ENCODE measurements around the gene SMC1A.
A peak's percentile ranks its signal among the peaks of the same experiment; 100 is the strongest.
"Not testable (repeated sequence)": the region's sequence is repeated elsewhere in the genome, so short reads cannot be mapped to it uniquely, and the experiment has no call there.

SMC1A gene

DNA sequence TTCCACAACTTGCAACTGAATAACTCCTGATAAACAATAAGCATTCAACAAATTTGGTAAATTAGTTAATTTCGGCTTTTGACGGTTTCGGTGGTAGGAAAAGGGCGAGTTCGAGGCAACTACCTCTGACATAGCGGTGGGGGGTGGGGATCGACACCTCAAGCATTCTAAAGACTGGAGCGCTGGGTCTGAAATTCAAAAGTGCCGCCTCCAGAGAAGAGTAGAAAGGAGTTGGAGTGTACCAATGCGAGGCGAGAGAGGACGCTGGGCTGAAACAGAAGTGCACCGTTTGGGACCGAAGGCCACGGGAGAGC lies 725 bp downstream of the SMC1A start:
- no peak for DNase-seq (ENCODE audit: low spot score)

DNA sequence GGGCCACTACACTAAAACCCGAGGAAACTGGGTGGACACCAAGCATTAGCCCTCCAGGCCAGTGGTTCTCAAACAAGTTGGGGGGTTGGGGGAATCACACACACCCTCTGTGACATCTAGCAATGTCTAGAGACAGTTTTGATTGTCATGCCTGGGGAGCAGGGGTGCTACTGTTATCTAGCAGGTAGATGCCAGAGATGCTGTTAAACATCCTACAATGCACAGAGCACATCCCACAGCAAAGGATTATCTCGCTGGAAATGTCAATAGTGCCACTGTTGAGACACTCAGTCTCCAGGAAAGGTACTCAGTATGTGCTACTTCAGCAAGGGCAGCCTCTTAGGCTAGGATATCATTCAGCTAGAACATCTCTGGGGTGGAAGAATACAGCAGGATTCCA lies 1.3 kb downstream of the SMC1A start:
- no peak for DNase-seq (ENCODE audit: low spot score)

DNA sequence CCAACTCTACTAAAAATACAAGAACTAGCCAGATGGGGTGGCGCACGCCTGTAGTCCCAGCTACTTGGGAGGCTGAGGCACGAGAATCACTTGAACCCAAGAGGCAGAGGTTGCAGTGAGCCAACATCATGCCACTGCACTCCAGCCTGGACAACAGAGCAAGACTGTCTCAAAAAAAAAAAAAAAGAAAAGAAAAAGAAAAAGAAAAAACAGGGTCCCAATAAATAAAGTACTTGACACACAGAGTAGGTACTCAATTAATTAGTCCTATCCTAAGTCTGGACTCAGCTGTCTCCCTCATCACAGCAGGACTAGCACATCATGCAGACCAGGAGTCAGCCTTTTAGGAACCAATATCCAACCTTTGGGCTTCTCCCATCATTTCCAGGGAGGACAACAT lies 2.1 kb downstream of the SMC1A start:
- DNase-seq (ENCODE audit: low spot score), result not testable (repeated sequence)

DNA sequence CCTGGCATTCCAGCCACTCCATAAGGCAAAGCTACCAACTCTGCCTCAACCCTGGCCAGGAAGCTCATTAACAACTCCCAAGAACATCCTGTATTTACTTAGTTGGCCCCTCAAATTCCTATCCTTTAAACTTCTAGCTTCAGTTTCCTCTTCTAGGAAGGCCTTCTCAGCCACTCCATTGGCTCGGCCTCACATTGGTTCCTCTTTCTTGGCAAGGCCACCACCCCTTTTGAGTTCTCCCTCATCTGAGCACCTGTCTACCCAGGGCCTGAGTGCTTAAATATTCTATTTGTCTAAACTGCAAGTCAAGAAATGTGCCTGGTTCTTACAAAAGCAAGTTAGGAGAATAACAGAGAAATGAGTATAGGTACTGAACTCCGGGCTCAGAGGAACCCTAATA lies 10.0 kb downstream of the SMC1A start:
- DNase-seq (ENCODE audit: low spot score), result no peak

DNA sequence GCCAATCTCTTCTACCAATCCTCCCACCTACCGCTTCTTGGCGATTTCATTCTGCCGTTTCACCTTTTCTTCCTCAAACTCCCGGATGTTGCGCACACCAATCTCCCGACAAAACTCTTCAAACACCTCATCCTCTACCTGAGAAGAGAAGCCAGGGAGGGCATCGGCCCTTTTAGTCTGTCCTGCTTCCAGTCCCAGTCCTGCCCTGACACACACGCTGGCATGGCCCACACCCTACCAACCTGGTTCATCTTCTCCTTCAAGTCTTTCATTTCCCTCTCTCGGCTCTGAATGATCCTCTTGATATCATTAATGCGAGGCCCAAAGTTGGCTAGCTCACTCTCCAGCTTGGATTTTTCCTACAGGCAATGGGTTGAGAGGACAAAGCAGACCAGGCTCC lies 18.9 kb downstream of the SMC1A start:
- no peak for DNase-seq (ENCODE audit: low spot score)

DNA sequence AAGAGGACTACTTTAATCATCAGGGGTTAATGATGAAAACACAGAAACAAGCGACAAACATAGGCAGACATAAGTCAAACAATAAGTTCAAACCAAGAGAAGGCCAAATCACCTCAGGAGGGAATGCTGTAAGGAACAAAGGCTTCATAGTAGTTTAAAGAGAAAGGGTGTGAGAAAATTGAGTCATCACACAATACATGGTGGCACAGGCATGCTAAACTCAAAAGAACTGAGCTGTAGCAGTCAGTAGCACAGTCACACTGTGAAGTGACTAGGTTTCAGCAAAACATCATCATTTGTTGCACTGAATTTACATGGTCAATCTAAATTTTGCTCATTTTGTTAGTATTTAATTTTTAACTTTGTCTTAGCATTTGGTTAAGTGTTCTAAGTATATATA lies 24.2 kb downstream of the SMC1A start:
- DNase-seq (ENCODE audit: low spot score), result no peak

DNA sequence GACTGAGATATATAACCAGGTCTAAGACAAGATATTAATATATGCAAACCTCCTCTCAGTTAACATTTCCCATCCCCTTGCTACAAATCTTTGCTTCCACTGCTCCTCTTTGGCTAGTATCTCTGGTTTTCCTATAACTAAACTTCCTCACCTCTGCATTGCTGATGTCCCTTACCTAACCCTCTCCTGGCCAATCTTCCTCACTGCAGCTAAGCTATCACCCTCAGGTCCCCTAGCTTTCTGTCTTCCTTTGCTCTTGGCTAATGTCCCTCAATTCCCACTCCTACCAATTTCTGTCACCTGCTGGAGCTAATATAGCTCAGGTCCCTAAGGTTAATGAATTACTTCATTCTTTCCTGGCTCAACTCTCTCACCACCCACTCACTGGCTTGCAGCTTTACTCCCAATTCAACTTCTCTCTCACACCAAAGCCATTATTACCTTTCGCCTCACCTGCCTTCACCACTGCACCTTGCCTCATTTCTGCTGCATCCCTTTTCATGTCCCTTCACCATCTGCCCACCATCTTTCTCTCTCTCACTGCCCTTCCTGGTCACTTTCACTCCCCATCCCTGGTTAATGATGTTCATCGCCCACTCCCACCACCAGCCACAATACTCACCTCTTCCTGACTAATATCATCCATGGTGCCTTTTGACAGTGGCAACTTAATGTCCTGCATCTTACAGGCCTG lies 26.7 kb downstream of the SMC1A start:
- no peak for DNase-seq (ENCODE audit: low spot score)

DNA sequence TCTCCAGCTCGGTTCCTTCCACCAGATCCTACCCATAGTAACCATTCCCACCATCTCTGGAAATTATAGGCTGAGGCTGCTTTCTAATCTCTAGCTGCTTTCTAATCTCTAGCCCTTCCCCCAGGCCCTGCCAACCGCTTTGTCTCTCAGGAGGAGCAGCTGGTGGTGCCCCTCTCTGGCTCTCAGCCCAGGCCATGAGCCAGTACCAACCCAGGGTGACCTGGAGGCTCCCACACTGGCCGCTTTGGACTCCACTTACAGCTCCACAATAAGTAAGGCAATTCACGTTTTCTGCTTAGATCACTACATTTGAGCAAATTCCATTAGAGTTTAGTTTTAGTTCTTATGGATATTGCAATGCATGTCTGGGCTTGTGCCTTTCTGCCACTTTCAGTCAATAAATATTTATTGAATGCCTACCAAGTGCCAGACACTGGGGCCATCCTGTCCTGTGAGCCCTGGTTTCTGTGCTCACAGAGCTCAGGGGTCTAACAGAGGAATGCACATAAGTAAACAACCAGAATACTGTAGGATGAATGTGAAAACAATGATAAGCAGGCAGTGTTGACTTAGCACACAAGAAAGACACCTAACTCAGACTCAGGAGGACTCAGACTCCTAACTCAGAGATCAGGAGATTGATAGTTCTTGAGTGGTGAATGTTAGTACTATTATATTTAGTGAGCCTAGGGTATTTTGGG lies 38.9 kb downstream of the SMC1A start:
- no peak for DNase-seq (ENCODE audit: low spot score)

DNA sequence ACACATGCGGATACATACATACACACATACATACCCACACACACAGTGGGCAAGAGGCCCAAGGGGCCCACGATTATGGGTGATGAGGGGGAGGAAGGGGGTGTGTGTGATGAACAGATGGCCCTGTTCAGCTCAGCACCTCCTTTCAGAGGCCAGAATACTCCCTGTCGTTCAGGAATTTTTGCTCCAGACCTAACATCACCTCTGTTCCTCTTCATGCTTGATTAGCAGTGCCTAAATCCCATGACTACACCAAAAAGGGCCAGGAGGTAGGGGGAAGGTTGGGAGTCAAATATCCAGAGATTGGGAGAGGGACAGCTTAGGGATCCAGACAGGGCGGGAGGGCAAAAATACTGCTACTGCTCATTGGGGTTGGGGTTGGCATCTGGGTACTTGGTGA lies 42.7 kb downstream of the SMC1A start:
- DNase-seq (ENCODE audit: low spot score), result no peak

DNA sequence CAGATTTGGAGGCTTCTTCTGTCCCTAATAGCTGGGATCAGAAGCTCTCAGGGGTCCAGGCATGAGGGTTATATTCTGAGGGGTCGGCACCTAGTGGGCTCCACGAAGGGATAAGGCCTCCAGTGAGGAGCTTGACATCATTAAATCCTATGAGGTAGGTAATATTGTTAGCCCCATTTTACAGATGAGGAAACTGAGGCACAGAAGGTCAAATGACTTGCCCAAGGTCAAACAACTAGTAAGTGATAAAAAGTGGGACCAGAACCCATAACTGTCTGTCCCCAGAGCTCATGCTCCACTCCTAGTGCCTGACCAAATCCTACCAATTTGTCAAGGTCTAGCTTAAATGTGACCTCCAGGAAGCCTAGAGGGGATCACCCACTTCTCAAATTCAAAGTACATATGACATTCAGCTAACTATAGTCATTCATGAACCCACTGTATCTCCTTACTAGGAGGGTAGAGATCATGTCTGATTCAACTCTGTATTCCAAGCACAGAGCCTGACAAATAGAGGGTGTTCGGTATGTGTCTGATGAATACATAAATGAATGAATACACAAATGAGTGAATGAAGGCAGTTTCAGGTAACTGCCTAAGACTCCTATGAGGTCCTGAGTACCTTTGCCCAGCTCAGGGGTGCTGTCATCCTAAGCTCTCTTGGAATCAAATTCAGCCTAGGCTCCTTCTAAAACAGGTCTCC lies 43.3 kb downstream of the SMC1A start:
- DNase-seq (ENCODE audit: low spot score), result no peak

DNA sequence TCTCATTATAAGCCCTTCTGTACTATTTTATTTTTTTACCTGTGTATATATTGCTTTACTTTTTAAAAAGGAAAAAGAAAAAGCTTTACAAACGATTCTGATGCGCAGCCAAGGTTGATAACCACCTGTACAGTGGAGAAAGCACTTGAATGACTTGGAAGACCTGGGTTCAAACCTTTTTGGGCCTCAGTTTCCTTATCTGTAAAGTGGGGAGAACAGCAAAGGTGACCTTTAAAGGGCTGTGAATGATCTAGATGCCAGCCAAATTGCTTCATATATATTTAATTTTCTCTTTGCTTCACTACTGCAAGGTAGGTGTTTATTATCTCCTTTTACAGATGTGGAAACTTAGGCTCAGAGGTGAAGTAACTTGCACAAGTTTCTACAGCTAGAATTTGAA lies 45.0 kb downstream of the SMC1A start:
- DNase-seq (ENCODE audit: low spot score), result no peak

DNA sequence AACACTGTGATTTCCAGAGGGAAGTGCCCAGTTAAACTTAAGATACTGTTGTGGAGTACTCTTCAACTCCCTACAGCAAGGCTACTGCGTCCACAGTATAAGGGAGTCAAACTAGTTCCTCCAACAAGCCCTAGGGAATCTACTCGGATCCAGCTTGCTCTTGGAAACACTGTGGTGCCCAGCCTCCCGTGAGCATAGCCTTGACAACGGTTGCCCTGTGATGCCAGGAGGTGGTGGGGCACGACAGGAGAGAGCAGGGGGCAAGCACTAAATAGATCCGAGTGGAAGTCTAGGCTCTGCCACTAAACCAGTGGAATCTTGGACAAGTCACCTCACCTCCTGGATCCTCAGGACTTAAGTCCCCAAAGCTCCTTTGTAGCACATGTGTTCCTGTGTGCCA lies 45.6 kb downstream of the SMC1A start:
- no peak for DNase-seq (ENCODE audit: low spot score)

DNA sequence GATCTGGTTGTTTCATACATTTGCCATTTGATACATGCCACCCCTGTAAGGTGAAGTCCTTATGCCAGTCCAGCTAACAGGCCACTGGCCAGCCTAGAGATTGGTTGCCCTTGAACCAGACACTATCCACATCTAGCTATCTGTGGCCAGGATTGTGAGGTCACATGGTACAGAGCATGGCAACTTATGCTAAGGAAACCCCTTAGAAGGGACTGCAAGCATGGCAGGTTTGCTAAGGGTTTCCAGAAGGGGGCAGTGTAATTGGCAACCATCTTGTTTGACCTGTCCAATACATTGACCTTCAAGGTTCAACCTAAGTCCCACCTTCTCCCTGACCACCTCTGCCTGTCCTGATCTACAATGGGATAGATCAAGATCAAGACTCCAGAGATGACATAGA lies 47.5 kb downstream of the SMC1A start:
- no peak for DNase-seq (ENCODE audit: low spot score)

DNA sequence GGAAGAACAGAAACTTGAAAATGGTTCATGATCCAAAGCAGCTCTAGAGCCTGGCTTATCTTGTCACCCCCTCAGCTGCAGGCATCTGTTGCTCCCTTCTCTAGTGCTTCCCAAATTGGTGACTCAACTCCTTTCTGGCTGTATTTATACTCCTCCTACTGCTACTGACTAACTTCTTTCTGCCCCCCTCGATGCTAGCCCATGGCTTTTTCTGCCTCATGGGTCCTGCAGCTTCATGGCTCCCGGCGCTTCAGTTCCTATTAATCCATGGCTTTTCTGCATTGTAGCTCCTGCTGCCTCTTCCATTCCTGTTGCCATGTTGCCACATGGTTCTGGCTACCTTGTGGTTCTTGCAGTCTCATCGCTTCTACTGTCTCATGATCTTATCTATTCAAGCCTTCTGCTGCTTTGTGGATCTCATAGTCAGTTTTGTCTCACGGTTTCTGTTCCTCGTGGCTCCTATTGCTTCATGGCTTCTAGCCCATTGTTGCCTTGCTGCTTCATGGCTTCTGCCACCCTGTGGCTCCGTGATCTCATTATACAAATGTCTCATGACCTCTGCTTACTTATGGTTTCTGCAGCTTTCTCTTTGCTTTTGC lies 48.1 kb downstream of the SMC1A start:
- DNase-seq (ENCODE audit: low spot score), result no peak

DNA sequence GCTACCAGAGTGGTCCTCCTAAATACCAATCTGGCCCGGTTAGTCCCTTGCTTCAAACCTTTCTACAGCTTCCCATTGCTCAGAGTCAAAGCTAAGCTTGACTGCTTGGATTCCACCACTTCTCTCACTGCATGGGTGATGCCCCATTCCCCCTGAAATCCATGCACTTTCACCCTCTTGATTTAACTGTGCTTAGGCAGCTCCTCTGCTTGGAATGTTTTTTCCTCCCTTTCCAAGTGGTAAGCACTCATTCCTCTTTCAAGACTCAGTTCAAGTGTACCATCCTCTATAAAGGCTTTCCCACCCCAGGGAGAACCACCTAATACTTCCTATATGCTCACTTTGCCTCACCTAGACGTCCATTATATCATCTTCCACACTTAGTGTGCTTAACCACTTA lies 49.1 kb downstream of the SMC1A start:
- DNase-seq (ENCODE audit: low spot score), result no peak

DNA sequence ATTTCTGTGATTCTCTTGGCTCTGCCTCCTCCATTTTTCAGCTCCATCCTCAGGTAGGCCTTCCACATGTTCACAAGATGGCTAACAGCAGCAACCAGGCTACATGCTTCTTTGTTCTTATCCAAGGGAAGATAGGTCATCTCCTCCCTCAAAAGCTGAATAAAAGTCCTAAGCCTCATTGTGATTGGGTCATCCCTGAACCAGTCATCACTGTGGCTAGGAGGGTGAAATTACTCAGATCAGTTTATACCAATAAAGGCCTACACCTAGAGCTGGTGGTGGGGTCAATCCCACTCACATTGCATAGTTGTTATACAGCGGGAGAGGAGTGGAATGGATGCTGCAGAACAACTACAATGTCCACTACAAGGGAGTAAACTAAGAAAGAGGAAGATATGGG lies 56.0 kb downstream of the SMC1A start:
- not testable (repeated sequence) for DNase-seq (ENCODE audit: low spot score)

DNA sequence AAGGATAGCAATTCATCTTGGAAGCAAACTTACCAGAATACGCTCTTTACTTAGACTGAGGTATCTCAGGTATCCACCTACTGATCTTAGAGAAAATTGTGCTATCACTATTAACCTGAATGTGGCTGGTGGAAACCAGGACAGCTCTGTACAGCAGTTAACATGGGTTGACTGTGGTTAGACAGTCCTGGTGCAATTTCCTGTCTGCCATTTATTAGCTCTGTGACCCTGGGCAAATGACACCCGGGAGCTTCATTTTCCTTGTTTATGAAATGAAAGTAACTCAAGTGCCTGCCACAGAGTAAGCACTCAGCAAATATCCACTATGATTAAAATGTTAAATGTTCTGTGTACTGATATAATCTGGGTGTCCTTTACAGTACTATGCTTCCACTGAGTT lies 60.0 kb downstream of the SMC1A start:
- no peak for DNase-seq (ENCODE audit: low spot score)

DNA sequence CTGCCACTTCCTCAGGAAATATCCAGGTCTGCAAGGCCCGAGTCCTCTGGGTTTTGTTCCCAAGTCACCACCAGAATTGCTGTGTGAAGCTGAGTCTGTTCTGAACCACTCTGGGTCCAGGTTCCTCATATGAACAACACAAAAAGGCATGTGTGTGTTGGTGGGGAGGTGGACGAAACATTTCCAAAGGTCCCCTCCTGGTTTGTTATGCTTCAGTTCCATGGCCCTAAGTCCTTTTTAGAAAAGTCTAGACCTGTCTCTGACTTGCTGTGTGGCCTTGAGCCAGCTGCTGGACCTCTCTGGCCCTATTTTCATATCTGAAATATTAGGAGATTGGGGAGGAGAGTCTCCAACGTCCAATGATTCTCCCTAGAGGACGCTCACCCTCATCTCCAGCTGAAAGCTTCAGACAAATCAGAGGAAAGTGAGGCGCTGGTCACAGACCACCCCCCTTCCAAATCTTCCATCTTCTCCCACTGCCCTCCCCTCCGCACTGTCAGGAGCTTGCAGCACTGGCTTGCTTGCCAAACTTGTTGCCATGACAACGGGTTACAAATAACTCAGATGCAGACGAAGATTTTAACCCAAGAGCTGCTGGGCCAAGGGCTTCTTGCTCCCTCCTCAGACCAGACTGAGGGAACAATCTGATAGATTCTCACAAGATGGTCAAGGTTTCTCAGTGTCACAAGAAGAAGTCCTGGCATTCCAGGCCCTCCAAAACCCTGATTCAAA lies 64.5 kb downstream of the SMC1A start:
- no peak for DNase-seq (ENCODE audit: low spot score)

DNA sequence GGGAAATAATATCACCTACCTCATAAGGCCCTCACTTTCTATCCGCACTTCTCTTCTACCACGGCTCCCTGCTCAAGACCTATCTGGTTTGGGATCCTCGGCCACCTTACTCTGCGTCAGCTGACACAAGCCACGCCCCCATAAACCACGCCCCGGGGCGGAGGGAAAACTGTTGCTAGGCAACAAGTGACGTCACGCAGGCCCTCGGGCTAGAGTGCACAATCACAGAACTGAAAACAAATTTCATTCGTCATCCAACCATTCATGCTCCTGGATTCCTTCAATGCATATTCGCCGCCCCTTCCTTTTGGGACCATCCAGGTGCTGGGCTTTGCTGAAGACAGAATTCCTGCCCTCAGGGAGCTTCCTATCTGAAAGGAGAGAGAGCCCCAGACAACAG lies 66.3 kb downstream of the SMC1A start:
- peak; percentile 11 for DNase-seq (ENCODE audit: low spot score)

DNA sequence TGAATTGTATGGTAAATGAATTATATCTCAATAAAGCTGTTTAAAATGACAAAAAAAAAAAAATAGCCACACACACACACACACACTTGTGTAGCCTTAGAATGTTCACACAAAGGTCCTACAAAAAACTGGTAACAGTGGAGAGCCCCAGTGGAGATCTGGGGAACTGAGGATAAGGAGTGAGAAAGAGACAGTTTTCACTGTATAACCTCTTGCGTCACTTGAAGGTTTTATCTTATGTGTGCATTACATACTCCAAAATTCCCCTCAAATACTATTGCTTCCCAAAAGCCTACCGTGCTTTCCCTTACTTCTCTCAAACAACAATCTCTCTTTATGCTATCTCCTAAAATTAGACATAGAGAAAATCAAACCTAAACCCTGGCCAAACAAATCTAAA lies 67.8 kb downstream of the SMC1A start:
- no peak for DNase-seq (ENCODE audit: low spot score)

DNA sequence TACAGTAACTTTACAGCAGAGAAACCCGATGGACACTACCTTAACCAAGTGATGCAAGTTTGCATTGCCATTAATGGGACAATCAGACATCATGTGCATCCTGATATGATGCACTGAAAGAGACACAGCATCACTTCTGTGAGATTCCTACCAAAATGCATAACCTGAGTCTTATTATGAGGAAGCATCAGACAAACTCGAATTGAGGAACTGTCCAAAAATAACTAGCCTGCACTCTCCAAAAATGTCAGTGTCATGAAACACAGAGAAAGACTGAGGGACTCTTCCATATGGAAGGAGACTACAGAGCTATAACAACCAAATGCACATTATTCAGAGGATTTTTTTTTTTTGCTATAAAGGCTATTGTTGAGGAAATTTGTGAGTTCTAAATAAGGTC lies 74.5 kb downstream of the SMC1A start:
- no peak for DNase-seq (ENCODE audit: low spot score)

DNA sequence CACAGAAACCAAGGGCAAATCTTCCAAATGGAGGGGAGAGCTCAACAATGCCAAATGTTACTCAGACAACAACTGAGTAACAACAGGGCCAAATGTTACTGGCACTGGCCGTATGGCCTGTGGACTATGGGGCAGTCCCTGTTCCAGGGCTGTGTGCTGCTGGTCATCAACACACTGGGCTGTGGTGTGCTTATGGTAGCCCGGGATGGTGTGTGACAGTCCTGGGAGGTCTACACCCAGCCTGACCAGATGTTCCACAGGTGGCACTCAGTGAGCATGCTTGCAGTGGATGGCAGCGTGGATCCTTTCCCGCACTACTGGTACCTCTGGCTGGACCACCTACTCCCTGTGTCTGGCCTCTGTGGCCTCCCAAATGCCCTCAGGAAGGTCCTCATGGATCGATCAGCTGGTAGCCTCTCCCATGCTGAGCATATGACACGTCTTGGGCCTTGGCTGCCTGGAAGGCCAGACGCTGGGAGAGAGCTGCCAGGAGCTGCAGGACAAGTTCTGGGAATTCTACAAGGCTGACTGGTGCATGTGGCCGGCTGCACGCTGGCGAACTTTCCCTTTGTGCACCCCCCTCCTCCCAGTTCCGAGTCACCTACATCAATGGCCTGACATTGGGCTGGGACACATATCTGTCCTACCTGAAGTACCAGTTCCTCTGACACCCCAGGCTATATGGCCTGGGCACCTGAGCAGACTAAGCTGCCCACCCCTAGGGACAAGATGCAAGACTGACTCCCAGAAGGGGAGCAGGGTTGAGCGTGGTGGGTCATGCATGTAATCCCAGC lies 81.4 kb downstream of the SMC1A start:
- DNase-seq (ENCODE audit: low spot score), result no peak

Measured in germinal center (tissue), 1 donor.